Activated naive CD4-positive, alpha-beta T cell treated with anti-CD3 and anti-CD28 coated beads, Interleukin-2, amount 10 ng/mL, durations not matched to agents 7 days and 5 days (primary cell): Measurements from ENCODE around the gene SDSL.

Experiments
- CTCF ChIA-PET: fragments of 350-600 bp; sonication (Branson Sonifier 250); formaldehyde crosslinking; loops from one replicate; lab custom pipeline; 2021; ENCODE audit warnings: antibody characterized with exemption; lab: Charles Lee
- DNase-seq: peaks from one replicate; pipeline ENCODE4 v3.0.0-alpha.2; 2020
- H3K27ac Mint-ChIP-seq: one replicate; pipeline ENCODE4 v1.8.0; 2021; ENCODE audit warnings: mild to moderate bottlenecking, moderate library complexity, mixed read lengths
- H3K27me3 Mint-ChIP-seq: one replicate; pipeline ENCODE4 v1.8.0; 2021; ENCODE audit warnings: mild to moderate bottlenecking, mixed read lengths
- H3K36me3 Mint-ChIP-seq: one replicate; pipeline ENCODE4 v1.8.0; 2021; ENCODE audit warnings: mixed read lengths
- H3K4me1 Mint-ChIP-seq: one replicate; pipeline ENCODE4 v1.8.0; 2021; ENCODE audit warnings: mixed read lengths
- H3K4me3 Mint-ChIP-seq: one replicate; pipeline ENCODE4 v1.8.0; 2021; ENCODE audit warnings: mild to moderate bottlenecking, moderate library complexity, mixed read lengths
- H3K9me3 Mint-ChIP-seq: one replicate; pipeline ENCODE4 v1.8.0; 2021; ENCODE audit warnings: mixed read lengths

Gene SDSL

GRCh38 chr12:113477842-113478215 lies 55.6 kb downstream of the SDSL start:
- Mint-ChIP-seq H3K4me3 (no peak overlapping the region), H3K4me1 (peaks cover 6% of the 10 kb centered on the region), H3K27ac (no peak overlapping the region), H3K36me3 (peaks cover 5% of the 10 kb centered on the region), H3K27me3 (peaks cover 93% of the 10 kb centered on the region), H3K9me3 (no peaks in the 10 kb centered on the region)
- no peak for DNase-seq
- CTCF ChIA-PET, result no interaction called here

GRCh38 chr12:113478351-113479011 lies 56.3 kb downstream of the SDSL start:
- Mint-ChIP-seq H3K36me3 (peaks cover 5% of the 10 kb centered on the region), H3K4me3 (no peak overlapping the region), H3K27me3 (peaks cover 89% of the 10 kb centered on the region), H3K4me1 (peaks cover 6% of the 10 kb centered on the region), H3K27ac (no peak overlapping the region), H3K9me3 (no peaks in the 10 kb centered on the region)
- DNase-seq, result no peak
- CTCF ChIA-PET, result no interaction called here

GRCh38 chr12:113479216-113479589 lies 57.0 kb downstream of the SDSL start:
- peak overlapping the region; percentile 0 for H3K27ac Mint-ChIP-seq
- H3K36me3 Mint-ChIP-seq, result peaks cover 5% of the 10 kb centered on the region
- no peaks in the 10 kb centered on the region for H3K9me3 Mint-ChIP-seq
- peaks cover 4% of the 10 kb centered on the region for H3K4me1 Mint-ChIP-seq
- CTCF ChIA-PET, result no interaction called here
- peaks cover 86% of the 10 kb centered on the region for H3K27me3 Mint-ChIP-seq
- no peak for DNase-seq
- no peak overlapping the region for H3K4me3 Mint-ChIP-seq

- H3K27me3 Mint-ChIP-seq, result peaks cover 81% of the 10 kb centered on the region
- H3K9me3 Mint-ChIP-seq, result no peaks in the 10 kb centered on the region
- H3K27ac Mint-ChIP-seq, result peak overlapping the region; percentile 78
- peaks cover 5% of the 10 kb centered on the region for H3K36me3 Mint-ChIP-seq
- CTCF ChIA-PET, result no interaction called here
- DNase-seq, result peak; percentile 66
- H3K4me3 Mint-ChIP-seq, result peak overlapping the region; percentile 44
- H3K4me1 Mint-ChIP-seq, result no peaks in the 10 kb centered on the region
These were observed 57.6 kb downstream of the SDSL start for GRCh38 chr12:113479590-113480335.

GRCh38 chr12:113480336-113480971 lies 58.3 kb downstream of the SDSL start:
- H3K4me3 Mint-ChIP-seq, result no peak overlapping the region
- H3K36me3 Mint-ChIP-seq, result peaks cover 5% of the 10 kb centered on the region
- H3K9me3 Mint-ChIP-seq, result no peaks in the 10 kb centered on the region
- CTCF ChIA-PET, result no interaction called here
- peak overlapping the region; percentile 11 for H3K27ac Mint-ChIP-seq
- no peaks in the 10 kb centered on the region for H3K4me1 Mint-ChIP-seq
- DNase-seq, result no peak
- H3K27me3 Mint-ChIP-seq, result peaks cover 76% of the 10 kb centered on the region

GRCh38 chr12:113482334-113482733 lies 60.2 kb downstream of the SDSL start:
- H3K4me1 Mint-ChIP-seq, result no peaks in the 10 kb centered on the region
- DNase-seq, result no peak
- H3K36me3 Mint-ChIP-seq, result peaks cover 5% of the 10 kb centered on the region
- no peak overlapping the region for H3K4me3 Mint-ChIP-seq
- H3K27me3 Mint-ChIP-seq, result peaks cover 63% of the 10 kb centered on the region
- H3K9me3 Mint-ChIP-seq, result no peaks in the 10 kb centered on the region
- H3K27ac Mint-ChIP-seq, result no peak overlapping the region
- CTCF ChIA-PET, result interaction anchor here (1.9 kb wide), 1 partner anchor 21 kb away, joined by 4 read pairs; no protein-coding TSS in a partner anchor

GRCh38 chr12:113485330-113485729 lies 63.1 kb downstream of the SDSL start:
- CTCF ChIA-PET, result no interaction called here
- no peaks in the 10 kb centered on the region for H3K4me1 Mint-ChIP-seq
- no peak overlapping the region for H3K4me3 Mint-ChIP-seq
- H3K27me3 Mint-ChIP-seq, result peaks cover 39% of the 10 kb centered on the region
- H3K9me3 Mint-ChIP-seq, result no peaks in the 10 kb centered on the region
- H3K36me3 Mint-ChIP-seq, result no peaks in the 10 kb centered on the region
- no peak overlapping the region for H3K27ac Mint-ChIP-seq
- no peak for DNase-seq

GRCh38 chr12:113486722-113487121 lies 64.5 kb downstream of the SDSL start:
- no peaks in the 10 kb centered on the region for H3K4me1 Mint-ChIP-seq
- DNase-seq, result no peak
- H3K27ac Mint-ChIP-seq, result no peak overlapping the region
- CTCF ChIA-PET, result no interaction called here
- no peaks in the 10 kb centered on the region for H3K9me3 Mint-ChIP-seq
- H3K4me3 Mint-ChIP-seq, result no peak overlapping the region
- peaks cover 35% of the 10 kb centered on the region for H3K27me3 Mint-ChIP-seq
- no peaks in the 10 kb centered on the region for H3K36me3 Mint-ChIP-seq
